Left ventricle myocardium inferior (tissue), 1 donor: ENCODE results near the gene C14orf119. TPM values are rescaled to one million over a fixed set of nuclear protein-coding genes. Genes with fewer than 3 reads are reported as not detected.

Experiments used
- DNase-seq: peaks from one replicate; pipeline ENCODE4 v3.0.0-alpha.2; 2020
- H3K27ac ChIP-seq: fragments of 200-600 bp; replicated peaks from 2 replicates; pipeline ENCODE4 v1.8.0; 2021
- H3K27me3 ChIP-seq: fragments of 200-600 bp; 2 replicates; pipeline ENCODE4 v1.8.0; 2021; ENCODE audit warnings: low read depth
- H3K36me3 ChIP-seq: fragments of 200-600 bp; 2 replicates; pipeline ENCODE4 v1.8.0; 2021
- H3K4me1 ChIP-seq: fragments of 200-600 bp; 2 replicates; pipeline ENCODE4 v1.8.0; 2021
- H3K4me3 ChIP-seq: fragments of 200-600 bp; 2 replicates; pipeline ENCODE4 v1.8.0; 2021; ENCODE audit warnings: mild to moderate bottlenecking, moderate library complexity
- H3K9me3 ChIP-seq: fragments of 200-600 bp; replicated peaks from 2 replicates; pipeline ENCODE4 v1.8.0; 2021
- intact Hi-C: fragments of 100-400 bp; cut with micrococcal nuclease; formaldehyde crosslinking; loops from one replicate; pipeline ENCODE4 v1.11.0; 2022
- total RNA-seq: library from RNA; stranded (reverse); fragmentation: NEBNext Ultra II Directional; extraction: Animal tissue kit (Norgen Biotek cat#: 25700); gene quantifications from one replicate; pipeline ENCODE4 v1.2.1, GENCODE V29; 2021
- TF ChIP-seq, protein P1 (sequence below): fragments of 200-600 bp; IDR thresholded peaks from 2 replicates; pipeline ENCODE4 v1.8.0; 2021; ENCODE audit warnings: antibody characterized with exemption, mild to moderate bottlenecking, borderline replicate concordance
- donor health status: DM: no; HTN: yes; CAD: no; lungs with severe emphysema.

Gene C14orf119
- total RNA-seq, 1 donor from 2014 or later = 25.2 TPM

DNA sequence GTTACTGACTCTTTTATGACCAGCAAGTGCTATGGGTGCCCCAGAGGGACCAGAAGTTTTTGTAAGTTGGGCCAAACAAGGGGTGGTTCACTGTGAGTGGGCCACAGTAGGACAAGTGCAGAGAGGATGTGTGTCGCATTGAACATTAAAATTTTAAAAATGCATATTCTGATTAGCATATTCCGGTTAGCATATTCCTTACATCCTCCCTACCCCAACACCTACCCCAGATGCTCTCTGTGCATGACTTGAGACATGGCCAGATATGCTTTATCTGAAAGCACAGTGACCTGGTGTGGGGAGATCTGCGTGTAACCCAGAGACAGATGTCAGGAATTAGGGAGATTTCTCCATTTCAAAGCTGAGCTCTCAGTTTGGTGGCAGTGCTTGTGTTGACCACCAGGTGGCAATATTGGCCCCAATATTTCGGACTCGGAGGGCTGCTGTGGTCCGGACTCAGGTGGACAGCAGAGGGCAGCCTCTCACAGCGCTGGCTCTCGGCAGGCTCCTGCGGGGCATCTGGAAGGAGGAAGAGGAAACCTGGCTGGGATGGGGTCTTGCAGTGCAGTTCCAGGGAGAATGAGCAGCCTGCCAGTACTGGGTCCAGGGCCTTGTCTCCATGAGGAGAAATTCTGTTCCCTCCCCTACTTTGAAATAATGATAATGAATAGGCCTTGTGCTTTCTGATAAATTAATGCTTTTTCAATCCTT lies 25.4 kb downstream of the C14orf119 start:
- H3K27ac ChIP-seq = peak overlapping the region; percentile 47
- intact Hi-C loops = loop anchor here (5.0 kb wide), 1 partner anchor 67 kb away; no protein-coding TSS in a partner anchor
- peak; percentile 87 for DNase-seq
- H3K27me3 ChIP-seq = peaks cover 18% of the 10 kb centered on the region
- H3K36me3 ChIP-seq = no peaks in the 10 kb centered on the region
- H3K4me3 ChIP-seq = no peak overlapping the region
- TF ChIP-seq, protein P1, sequence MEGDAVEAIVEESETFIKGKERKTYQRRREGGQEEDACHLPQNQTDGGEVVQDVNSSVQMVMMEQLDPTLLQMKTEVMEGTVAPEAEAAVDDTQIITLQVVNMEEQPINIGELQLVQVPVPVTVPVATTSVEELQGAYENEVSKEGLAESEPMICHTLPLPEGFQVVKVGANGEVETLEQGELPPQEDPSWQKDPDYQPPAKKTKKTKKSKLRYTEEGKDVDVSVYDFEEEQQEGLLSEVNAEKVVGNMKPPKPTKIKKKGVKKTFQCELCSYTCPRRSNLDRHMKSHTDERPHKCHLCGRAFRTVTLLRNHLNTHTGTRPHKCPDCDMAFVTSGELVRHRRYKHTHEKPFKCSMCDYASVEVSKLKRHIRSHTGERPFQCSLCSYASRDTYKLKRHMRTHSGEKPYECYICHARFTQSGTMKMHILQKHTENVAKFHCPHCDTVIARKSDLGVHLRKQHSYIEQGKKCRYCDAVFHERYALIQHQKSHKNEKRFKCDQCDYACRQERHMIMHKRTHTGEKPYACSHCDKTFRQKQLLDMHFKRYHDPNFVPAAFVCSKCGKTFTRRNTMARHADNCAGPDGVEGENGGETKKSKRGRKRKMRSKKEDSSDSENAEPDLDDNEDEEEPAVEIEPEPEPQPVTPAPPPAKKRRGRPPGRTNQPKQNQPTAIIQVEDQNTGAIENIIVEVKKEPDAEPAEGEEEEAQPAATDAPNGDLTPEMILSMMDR = peak; percentile 100
- peaks cover 22% of the 10 kb centered on the region for H3K4me1 ChIP-seq
- no peaks in the 10 kb centered on the region for H3K9me3 ChIP-seq

DNA sequence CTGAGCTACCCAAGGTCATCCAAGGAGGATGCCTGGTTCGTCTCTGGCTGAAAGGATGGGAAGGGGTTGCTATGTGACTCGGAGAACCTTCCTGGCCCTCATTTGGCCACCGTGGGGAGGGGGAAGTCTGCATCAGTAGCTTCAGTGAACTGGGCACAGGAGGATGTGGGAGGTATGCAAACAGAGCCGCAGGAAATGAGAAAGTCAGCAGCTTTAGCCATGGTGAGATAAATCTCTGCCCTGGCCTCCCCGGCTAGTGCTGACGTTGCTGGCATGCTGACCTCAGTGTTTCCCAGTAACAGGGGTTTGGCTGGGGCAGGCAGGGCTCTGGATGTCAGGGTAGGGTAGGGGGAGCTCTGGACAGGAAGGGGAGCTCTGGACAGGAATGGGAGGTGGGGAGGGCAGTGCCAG lies 26.1 kb downstream of the C14orf119 start:
- Histone ChIP-seq H3K27ac (peak overlapping the region; percentile 47), H3K27me3 (peaks cover 11% of the 10 kb centered on the region), H3K9me3 (no peaks in the 10 kb centered on the region), H3K4me3 (no peak overlapping the region), H3K36me3 (no peaks in the 10 kb centered on the region), H3K4me1 (peaks cover 27% of the 10 kb centered on the region)
- intact Hi-C loops = loop anchor here (5.0 kb wide), 1 partner anchor 66 kb away; no protein-coding TSS in a partner anchor
- TF ChIP-seq, protein P1 = no peak
- DNase-seq = no peak

DNA sequence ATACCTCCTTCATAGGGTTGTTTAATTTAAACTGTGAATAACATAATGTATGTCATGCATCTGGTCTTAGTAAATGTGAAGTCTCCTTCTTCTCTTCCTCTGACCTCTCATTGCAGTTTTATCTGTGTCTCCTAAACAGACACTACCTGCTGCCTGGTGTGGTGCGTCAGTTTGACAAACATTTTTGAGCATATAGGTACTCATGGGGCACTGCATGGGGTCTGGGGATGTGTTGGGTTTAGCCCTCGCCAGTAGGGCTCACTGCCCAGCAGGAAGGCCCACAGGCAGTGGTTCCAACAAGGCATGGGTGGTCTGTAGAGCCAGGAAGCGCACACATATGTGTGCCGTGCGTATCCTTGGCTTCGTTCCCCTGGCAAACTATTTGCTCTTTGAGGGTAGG lies 26.8 kb downstream of the C14orf119 start:
- H3K27ac ChIP-seq = peak overlapping the region; percentile 47
- no peak for DNase-seq
- peaks cover 7% of the 10 kb centered on the region for H3K27me3 ChIP-seq
- H3K4me1 ChIP-seq = peaks cover 27% of the 10 kb centered on the region
- no peak overlapping the region for H3K4me3 ChIP-seq
- no peaks in the 10 kb centered on the region for H3K9me3 ChIP-seq
- H3K36me3 ChIP-seq = no peaks in the 10 kb centered on the region
- TF ChIP-seq, protein P1 = no peak
- intact Hi-C loops = loop anchor here (5.0 kb wide), 1 partner anchor 65 kb away; no protein-coding TSS in a partner anchor

DNA sequence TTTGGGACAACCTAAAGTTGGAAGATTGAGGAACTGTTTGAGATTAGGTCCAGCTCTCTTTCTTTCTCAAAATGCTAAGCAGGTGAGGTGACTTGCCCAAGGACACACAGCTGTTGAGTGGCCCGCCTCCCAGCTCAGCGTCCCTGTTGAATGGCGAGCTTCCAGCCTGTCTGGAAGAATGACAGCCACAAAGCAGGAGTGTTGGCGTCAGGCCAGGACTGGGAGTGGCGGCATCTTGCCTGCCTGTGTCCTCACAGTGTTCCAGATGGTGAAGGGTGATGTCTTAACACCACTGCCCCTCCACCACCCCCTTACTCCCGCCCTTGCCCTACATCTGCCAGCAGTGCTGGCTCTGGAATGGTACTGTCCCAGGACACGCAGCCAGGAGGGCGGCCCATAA lies 28.1 kb downstream of the C14orf119 start:
- Histone ChIP-seq H3K27me3 (no peaks in the 10 kb centered on the region), H3K9me3 (no peaks in the 10 kb centered on the region), H3K27ac (peak overlapping the region; percentile 52), H3K36me3 (peaks cover 6% of the 10 kb centered on the region), H3K4me3 (no peak overlapping the region), H3K4me1 (peaks cover 27% of the 10 kb centered on the region)
- TF ChIP-seq, protein P1 = no peak
- DNase-seq = peak; percentile 78
- intact Hi-C loops = loop anchor here (5.0 kb wide), 1 partner anchor 64 kb away; no protein-coding TSS in a partner anchor

DNA sequence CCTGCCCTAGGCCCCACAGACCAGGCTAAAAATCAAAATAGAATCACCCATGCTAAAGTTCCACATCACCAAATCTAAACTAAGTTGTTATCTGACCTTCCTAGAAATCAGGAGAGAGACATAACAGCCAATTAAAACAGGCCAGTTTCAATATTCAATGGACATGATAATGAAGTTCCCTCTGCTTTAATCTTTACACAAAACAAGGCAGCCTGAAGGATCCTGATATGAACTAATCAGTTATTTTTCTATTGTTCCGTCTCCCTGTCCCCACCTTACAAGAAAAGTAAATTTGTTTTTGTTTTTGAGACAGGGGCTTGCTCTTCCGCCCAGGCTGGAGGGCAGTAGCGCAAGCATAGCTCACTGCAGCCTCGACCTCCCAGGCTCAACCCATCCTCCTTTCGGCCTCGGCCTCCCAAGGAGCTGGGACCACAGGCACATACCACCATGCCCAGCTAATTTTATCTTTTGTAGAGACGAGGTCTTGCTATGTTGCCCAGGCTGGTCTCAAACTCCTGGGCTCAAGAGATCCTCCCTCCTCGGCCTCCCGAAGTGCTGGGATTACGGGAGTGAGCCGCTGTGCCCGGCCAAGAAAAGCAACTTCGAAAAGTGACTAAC lies 29.1 kb downstream of the C14orf119 start:
- Histone ChIP-seq H3K36me3 (peaks cover 17% of the 10 kb centered on the region), H3K4me1 (peaks cover 27% of the 10 kb centered on the region), H3K9me3 (no peaks in the 10 kb centered on the region), H3K4me3 (no peak overlapping the region), H3K27me3 (no peaks in the 10 kb centered on the region), H3K27ac (peak overlapping the region; percentile 52)
- intact Hi-C loops = loop anchor here (5.0 kb wide), 1 partner anchor 63 kb away; no protein-coding TSS in a partner anchor
- DNase-seq = no peak
- TF ChIP-seq, protein P1 = no peak
